ENCODE data around the gene XPO6.

DNA sequence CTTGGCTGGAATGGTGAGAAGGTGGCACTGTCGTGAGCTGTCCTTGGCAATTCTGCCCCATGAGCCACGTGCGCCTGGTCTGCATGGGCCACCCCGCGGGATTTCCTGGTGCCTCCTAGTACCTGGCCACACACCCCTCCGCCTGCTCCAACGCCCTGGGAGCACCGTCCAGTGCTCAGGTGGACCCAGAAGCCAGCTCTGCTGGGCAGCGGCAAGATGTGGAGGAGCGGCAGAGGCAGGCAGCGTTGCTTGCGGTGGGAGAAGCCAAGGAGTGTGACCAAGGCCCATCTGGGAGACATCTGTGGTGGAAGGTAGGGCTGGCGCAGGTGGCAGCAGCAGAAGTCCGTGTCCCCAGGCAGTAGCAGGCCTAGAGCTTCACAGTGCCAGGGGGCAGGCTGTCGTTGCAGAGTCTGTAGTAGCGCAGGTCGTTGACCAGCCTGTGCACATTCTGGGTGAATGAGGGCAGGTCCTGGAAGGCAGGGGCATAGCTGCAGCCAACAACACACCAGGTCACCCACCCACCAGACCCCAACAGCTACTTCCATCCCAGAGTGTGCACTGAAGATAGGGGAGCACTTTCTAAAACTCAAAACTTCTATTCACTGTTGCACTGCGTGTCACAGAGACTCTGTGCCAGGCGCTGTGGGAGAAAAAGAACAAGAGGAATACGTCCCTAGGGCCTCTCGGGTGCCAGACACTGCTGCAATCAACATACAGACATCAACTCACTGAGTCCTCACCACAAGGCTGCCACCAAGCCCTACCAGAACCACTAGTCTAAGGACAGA is 113.4 kb downstream of the XPO6 start:
- TF ChIP-seq, protein P1, sequence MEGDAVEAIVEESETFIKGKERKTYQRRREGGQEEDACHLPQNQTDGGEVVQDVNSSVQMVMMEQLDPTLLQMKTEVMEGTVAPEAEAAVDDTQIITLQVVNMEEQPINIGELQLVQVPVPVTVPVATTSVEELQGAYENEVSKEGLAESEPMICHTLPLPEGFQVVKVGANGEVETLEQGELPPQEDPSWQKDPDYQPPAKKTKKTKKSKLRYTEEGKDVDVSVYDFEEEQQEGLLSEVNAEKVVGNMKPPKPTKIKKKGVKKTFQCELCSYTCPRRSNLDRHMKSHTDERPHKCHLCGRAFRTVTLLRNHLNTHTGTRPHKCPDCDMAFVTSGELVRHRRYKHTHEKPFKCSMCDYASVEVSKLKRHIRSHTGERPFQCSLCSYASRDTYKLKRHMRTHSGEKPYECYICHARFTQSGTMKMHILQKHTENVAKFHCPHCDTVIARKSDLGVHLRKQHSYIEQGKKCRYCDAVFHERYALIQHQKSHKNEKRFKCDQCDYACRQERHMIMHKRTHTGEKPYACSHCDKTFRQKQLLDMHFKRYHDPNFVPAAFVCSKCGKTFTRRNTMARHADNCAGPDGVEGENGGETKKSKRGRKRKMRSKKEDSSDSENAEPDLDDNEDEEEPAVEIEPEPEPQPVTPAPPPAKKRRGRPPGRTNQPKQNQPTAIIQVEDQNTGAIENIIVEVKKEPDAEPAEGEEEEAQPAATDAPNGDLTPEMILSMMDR (conservative IDR thresholded peaks at IDR 0.05; ENCODE audit: low read depth, low read length) = no peak
- TF ChIP-seq EZH2 (IDR thresholded peaks at IDR 0.05; ENCODE audit: low read length, unreplicated experiment) = no peak

Data from PC-3 (cell line).